GM18867 (cell line): ENCODE results near the gene GPBAR1.
"Not testable (repeated sequence)": the region's sequence is repeated elsewhere in the genome, so short reads cannot be mapped to it uniquely, and the experiment has no call there.

Experiments used
- ATAC-seq: cut with Tn5 transposase; IDR thresholded peaks from one replicate; pipeline ENCODE4 v1.9.1; 2021; ENCODE audit warnings: mild to moderate bottlenecking, moderate library complexity; ENCODE audit not compliant: unreplicated experiment

GPBAR1 gene

DNA sequence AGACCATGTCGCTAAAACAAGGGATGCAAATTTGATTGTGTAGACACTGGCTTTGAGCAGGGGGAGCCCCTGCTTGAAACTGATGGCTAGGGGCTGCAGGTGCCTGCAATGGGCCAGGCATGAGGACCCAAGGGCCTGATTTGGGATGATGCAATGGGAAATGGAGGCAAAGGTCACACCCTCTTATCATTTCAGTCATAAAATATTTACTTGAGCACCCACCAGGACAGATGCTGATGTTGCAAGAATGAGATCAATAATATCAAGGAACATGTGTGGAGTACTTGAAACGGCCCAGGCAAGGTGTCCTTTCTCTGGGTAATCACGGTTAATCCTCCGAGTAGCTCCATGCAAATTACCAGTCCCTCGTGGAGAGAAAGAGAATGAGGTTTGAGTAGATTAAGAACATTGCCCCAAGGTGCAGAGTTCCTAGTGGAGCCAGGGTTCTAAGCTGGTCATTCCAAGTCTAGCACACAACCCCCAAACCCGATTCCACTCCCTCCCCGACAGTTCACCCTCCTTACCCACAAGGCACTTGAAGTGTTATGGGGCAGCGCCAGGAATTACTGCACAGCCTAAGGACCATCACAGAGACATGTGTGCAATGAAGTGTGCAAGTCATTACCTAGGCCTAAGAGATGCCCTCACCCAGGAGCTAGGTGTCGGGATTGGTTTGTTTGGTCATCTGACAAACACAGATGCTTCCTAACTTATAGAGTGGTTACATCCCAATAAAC lies 45.5 kb downstream of the GPBAR1 start:
- no peak for ATAC-seq

DNA sequence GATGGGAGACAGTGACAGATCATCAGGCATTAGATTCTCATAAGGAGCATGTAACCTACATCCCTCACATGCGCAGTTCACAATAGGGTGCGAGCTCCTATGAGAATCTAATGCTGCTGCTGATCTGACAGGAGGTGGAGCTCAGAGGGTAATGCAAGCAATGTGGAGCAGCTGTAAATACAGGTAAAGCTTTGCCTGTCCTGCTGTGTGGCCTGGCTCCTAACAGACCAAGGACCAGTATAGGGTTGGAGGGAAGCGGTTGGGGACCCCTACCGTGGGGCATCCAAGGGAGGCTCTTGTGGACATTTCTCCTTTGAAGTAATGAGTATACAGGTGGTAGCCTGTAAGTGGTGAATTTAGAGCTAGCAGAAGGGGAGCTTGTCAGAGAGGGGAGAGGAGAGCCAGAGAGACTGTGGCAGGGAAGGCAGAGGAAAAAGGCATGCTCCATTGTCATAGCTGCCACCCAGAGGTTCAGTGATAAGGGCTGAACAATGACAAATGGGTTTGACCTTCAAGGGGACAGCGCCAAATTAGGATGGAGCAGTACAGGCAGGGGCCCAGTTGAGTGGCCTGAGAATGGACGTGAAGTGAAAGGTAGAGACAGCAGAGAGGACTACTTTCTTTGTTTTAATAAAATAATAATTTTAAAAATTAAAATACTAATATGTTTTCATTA lies 46.7 kb downstream of the GPBAR1 start:
- no peak for ATAC-seq

DNA sequence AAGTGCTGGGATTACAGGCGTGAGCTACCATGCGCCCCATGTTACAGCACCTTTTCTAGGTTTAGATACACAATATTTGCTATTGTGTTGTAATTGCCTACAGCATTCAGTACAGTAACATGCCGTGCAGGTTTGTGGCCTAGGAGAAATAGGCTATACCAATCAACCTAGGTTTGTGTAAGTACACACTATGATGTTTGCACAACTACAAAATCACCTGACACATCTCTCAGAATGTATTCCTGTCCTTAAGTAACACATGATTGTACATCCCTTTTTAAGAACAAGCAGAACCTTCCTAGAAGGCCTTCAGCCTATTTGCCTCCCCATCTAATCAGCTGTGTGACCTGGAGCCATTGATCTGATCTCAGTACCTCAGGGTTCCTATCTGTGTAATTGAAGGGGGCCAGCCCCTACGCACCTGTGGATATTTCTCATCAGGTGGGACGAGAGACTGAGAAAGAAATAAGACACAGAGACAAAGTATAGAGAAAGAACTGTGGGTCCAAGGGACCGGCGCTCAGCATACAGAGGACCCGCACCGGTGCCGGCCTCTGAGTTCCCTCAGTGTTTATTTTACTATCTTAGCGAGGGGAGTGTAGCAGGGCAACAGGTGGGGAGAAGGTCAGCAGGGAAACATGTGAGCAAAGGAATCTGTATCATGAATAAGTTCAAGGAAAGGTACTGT lies 50.2 kb downstream of the GPBAR1 start:
- no peak for ATAC-seq

DNA sequence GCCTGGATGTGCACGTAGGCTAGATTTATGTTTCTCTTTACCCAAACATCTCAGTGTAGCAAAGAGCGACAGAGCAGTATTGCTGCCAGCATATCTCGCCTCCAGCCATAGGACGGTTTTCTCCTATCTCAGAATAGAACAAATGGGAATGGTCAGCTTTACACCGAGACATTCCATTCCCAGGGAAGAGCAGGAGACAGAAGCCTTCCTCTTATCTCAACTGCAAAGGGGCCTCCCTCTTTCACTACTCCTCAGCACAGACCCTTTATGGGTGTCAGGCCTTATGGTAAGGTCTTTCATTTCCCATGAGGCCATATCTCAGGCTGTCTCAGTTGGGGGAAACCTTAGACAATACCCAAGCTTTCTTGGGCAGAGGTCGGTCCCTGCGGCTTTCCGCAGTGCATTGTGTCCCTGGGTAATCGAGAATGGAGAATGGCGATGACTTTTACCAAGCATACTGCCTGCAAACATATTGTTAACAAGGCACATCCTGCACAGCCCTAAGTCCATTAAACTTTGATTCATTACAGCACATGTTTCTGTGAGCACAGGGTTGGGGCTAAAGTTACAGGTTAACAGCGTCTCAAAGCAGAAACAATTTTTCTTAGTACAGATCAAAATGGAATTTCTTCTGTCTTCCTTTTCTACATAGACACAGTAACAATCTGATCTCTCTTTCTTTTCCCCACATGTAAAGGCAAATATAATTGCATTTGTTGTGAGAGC lies 50.9 kb downstream of the GPBAR1 start:
- not testable (repeated sequence) for ATAC-seq

GRCh38 chr2:218312267-218312756 lies 51.5 kb downstream of the GPBAR1 start:
- ATAC-seq = no peak

- ATAC-seq = no peak
Measured at GRCh38 chr2:218313356-218313755, 52.5 kb downstream of the GPBAR1 start.
